Effector memory CD8-positive, alpha-beta T cell (primary cell): ENCODE measurements around the gene INPP4B.

ENCODE experiments used
- ATAC-seq: fragments of 150-1000 bp; cut with Tn5 transposase; replicated peaks from 2 replicates; pipeline ENCODE4 v1.10.0; 2021; ENCODE audit warnings: mild to moderate bottlenecking, moderate library complexity
- DNase-seq, 3 experiments: peaks; one replicate each; pipeline ENCODE4 v3.0.0; 2021
- H3K27ac Mint-ChIP-seq, 2 donors: one replicate each; pipeline ENCODE4 v1.8.0; 2022; ENCODE audit warnings: mild to moderate bottlenecking in 2 of 2, mixed read lengths in 2 of 2, moderate library complexity in 2 of 2
- H3K27me3 Mint-ChIP-seq, 2 donors: one replicate each; pipeline ENCODE4 v1.8.0; 2022; ENCODE audit warnings: mixed read lengths in 2 of 2
- H3K36me3 Mint-ChIP-seq: one replicate; pipeline ENCODE4 v1.8.0; 2022; ENCODE audit warnings: mild to moderate bottlenecking, moderate library complexity, mixed read lengths; ENCODE audit not compliant: insufficient read depth
- H3K4me1 Mint-ChIP-seq, 2 donors: one replicate each; pipeline ENCODE4 v1.8.0; 2022; ENCODE audit warnings: low read depth in 2 of 2, mixed read lengths in 2 of 2
- H3K4me3 Mint-ChIP-seq, 2 donors: one replicate each; pipeline ENCODE4 v1.8.0; 2022; ENCODE audit warnings: mild to moderate bottlenecking in 2 of 2, mixed read lengths in 2 of 2, moderate library complexity in 2 of 2
- H3K9me3 Mint-ChIP-seq, 2 donors: one replicate each; pipeline ENCODE4 v1.8.0; 2022; ENCODE audit warnings: mixed read lengths in 2 of 2

Gene INPP4B

DNA sequence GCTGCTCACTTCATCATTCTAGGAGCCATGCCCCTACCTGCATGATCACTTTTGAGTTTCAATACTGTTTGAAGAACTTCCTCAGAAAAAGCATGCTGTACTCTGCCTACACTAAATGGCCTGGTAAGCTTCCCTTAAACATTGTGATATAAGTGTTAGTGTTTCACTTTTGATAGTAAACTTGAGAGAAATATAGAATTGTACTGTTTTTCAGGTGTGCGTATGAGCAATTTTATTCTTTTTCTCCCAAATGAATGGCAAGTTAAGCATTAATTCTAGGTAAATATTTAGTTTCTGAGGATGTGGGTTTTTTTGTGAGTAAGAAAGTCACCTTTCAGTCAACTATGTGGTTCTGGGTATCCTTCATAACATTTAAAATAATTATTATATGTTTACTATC is 725.2 kb downstream of the INPP4B start:
- Mint-ChIP-seq H3K27me3 (no peaks in the 10 kb centered on the region), H3K4me1 (peaks cover 2 to 19% of the 10 kb centered on the region in 2 donors), H3K27ac (peak overlapping the region in 1 of 2 donors; percentile 9), H3K4me3 (no peak overlapping the region), H3K9me3 (no peaks in the 10 kb centered on the region), H3K36me3 (peaks cover 31% of the 10 kb centered on the region)
- no peak for DNase-seq
- ATAC-seq: no peak

DNA sequence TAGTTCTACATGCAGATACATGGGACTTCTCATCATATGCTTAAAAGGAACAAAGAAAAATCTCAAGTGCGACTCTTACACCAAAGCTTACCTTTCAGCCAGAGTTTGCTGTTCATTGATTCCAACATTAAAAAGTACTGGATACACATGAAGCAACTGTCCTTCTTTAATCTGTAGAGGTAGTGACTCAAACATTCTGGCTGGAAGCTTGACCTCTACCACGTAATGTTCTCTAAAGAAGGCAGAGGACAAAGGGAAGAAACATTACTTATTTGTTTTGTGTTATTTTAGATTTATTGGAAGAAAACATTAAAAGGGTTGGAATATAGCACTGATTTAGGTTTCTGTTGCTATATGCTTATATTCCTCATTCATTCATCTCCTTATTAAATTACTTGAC is 733.6 kb downstream of the INPP4B start:
- Mint-ChIP-seq H3K4me1 (peaks cover 2 to 14% of the 10 kb centered on the region in 2 donors), H3K4me3 (no peak overlapping the region), H3K36me3 (peaks cover 38% of the 10 kb centered on the region), H3K27ac (no peak overlapping the region), H3K9me3 (no peaks in the 10 kb centered on the region), H3K27me3 (no peaks in the 10 kb centered on the region)
- no peak for DNase-seq
- no peak for ATAC-seq

GRCh38 chr4:142110136-142110535 is 736.0 kb downstream of the INPP4B start:
- Mint-ChIP-seq H3K36me3 (peaks cover 40% of the 10 kb centered on the region), H3K27ac (no peak overlapping the region), H3K27me3 (no peaks in the 10 kb centered on the region), H3K4me1 (no peaks in the 10 kb centered on the region), H3K9me3 (no peaks in the 10 kb centered on the region), H3K4me3 (no peak overlapping the region)
- DNase-seq (no peak), ATAC-seq (no peak)

DNA sequence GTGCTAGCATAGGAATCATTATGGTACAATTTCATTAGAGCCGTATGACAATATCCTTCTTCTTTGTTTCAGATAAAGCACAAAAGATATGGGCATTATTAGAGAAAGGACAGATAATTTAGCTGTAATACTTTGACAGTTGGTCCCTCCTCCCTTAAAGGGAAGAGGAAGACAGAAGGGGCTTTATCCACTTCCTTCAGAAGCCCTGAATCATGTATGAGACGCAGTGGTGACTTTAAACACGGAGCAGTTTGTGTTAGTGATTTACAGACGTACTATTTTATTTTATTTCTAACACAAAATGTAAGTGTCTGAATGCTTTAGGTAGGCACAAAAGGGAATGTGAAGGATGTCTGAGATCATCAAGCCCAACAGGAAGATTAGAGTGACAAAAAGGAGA is 742.1 kb downstream of the INPP4B start:
- H3K27me3 Mint-ChIP-seq: no peaks in the 10 kb centered on the region
- no peak overlapping the region for H3K4me3 Mint-ChIP-seq
- peaks cover 23% of the 10 kb centered on the region for H3K36me3 Mint-ChIP-seq
- DNase-seq: no peak
- H3K27ac Mint-ChIP-seq: no peak overlapping the region
- peaks cover 0 to 1% of the 10 kb centered on the region in 2 donors for H3K4me1 Mint-ChIP-seq
- ATAC-seq: no peak
- H3K9me3 Mint-ChIP-seq: no peaks in the 10 kb centered on the region

DNA sequence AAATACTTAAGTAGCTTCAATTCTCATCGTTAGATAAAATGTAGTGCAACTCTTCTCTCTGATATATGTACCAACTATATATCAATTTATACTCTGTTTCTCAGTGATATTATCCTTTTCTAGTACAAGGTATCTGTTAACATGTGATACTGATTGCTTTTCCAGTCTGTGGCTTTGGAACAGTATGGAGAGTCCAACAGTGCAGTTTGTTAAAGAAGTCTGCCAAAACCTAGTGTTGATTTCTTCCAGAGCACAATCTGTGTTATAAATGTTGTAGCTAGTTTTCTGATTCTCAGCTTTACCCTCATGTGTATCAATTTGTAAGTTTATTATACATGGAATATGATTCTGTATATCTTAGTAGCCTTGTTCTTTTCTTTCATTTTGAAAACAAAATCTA is 744.7 kb downstream of the INPP4B start:
- H3K4me1 Mint-ChIP-seq: peaks cover 0 to 1% of the 10 kb centered on the region in 2 donors
- no peak for ATAC-seq
- peaks cover 12% of the 10 kb centered on the region for H3K36me3 Mint-ChIP-seq
- H3K27ac Mint-ChIP-seq: no peak overlapping the region
- H3K27me3 Mint-ChIP-seq: no peaks in the 10 kb centered on the region
- no peak for DNase-seq
- H3K9me3 Mint-ChIP-seq: no peaks in the 10 kb centered on the region
- H3K4me3 Mint-ChIP-seq: no peak overlapping the region

DNA sequence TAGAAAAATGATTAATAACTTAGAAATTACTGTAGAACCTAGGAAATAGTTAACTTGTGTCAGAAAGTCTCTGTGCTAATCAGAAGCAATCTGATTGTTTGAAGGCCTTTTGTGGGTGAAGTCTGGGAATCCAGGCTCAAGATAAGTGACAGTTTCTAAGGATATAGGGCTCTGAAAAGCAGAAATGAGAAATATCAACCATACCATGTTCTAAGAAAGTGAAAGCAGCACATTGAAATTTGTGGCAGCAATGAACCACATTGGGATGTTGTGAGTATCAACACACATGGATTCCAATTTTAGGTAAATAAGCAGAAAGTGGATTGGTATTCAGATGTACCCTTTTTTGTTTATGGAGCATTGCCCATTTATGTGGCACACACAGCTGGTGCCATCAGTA is 745.2 kb downstream of the INPP4B start:
- Mint-ChIP-seq H3K4me1 (peaks cover 0 to 1% of the 10 kb centered on the region in 2 donors), H3K27ac (peak overlapping the region in 1 of 2 donors; percentile 11), H3K27me3 (no peaks in the 10 kb centered on the region), H3K9me3 (no peaks in the 10 kb centered on the region), H3K36me3 (peaks cover 8% of the 10 kb centered on the region), H3K4me3 (no peak overlapping the region)
- ATAC-seq: no peak
- DNase-seq: no peak

- H3K27ac Mint-ChIP-seq: no peak overlapping the region
- no peak overlapping the region for H3K4me3 Mint-ChIP-seq
- ATAC-seq (no peak), DNase-seq (no peak)
- no peaks in the 10 kb centered on the region for H3K27me3 Mint-ChIP-seq
- H3K36me3 Mint-ChIP-seq: peaks cover 13% of the 10 kb centered on the region
- no peaks in the 10 kb centered on the region for H3K9me3 Mint-ChIP-seq
- H3K4me1 Mint-ChIP-seq: peaks cover 1 to 4% of the 10 kb centered on the region in 2 donors
Measured at GRCh38 chr4:142098900-142099545, 747.1 kb downstream of the INPP4B start.

- ATAC-seq (no peak), DNase-seq (no peak)
- no peak overlapping the region for H3K27ac Mint-ChIP-seq
- peaks cover 13% of the 10 kb centered on the region for H3K36me3 Mint-ChIP-seq
- no peak overlapping the region for H3K4me3 Mint-ChIP-seq
- peaks cover 1 to 4% of the 10 kb centered on the region in 2 donors for H3K4me1 Mint-ChIP-seq
- H3K9me3 Mint-ChIP-seq: no peaks in the 10 kb centered on the region
- no peaks in the 10 kb centered on the region for H3K27me3 Mint-ChIP-seq
Measured at GRCh38 chr4:142098380-142098779, 747.7 kb downstream of the INPP4B start.

DNA sequence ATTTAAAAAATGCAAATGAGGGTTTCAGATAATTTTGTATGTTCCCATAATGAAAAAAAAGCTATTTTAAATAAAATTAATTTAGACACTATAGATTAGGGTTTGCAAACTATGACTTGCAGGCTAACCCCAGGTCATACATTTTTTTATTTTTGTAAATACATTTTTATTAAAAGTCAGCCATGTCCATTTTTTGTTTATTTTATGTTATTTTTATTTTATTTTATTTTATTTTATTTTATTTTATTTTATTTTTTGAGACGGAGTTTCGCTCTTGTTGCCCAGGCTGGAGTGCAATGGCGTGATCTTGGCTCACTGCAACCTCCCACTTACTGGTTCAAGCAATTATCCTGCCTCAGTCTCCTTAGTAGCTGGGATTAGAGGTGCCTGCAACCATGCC is 749.1 kb downstream of the INPP4B start:
- Mint-ChIP-seq H3K36me3 (peaks cover 14% of the 10 kb centered on the region), H3K27me3 (no peaks in the 10 kb centered on the region), H3K27ac (no peak overlapping the region), H3K4me3 (no peak overlapping the region), H3K4me1 (peaks cover 1 to 4% of the 10 kb centered on the region in 2 donors), H3K9me3 (no peaks in the 10 kb centered on the region)
- no peak for ATAC-seq
- no peak for DNase-seq

GRCh38 chr4:142095886-142096605 is 750.1 kb downstream of the INPP4B start:
- Mint-ChIP-seq H3K4me1 (peaks cover 4% of the 10 kb centered on the region in 2 donors), H3K27me3 (no peaks in the 10 kb centered on the region), H3K4me3 (no peak overlapping the region), H3K27ac (no peak overlapping the region), H3K9me3 (no peaks in the 10 kb centered on the region), H3K36me3 (peaks cover 14% of the 10 kb centered on the region)
- ATAC-seq: no peak
- no peak for DNase-seq

DNA sequence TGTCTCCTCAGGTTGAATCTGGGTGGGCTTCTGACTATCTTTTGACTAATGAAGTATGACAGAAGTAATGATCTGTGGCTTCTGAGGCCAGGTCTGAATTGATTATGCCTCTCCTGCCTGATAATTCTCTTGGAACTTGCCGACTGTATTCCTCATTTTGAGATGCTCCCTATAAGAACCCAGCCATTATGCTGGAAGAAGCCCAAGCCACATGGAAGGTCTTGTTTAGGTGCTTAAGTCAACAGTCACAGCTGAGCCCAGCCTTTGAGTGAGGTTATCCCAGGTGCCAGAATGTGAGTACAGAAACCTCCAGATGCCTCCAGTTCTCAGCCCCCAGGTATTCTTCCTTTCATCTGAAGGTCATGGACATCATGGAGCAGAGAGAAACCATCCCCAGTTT is 753.2 kb downstream of the INPP4B start:
- Mint-ChIP-seq H3K36me3 (peaks cover 12% of the 10 kb centered on the region), H3K4me1 (peaks cover 3 to 5% of the 10 kb centered on the region in 2 donors), H3K9me3 (no peaks in the 10 kb centered on the region), H3K27ac (no peak overlapping the region), H3K4me3 (no peak overlapping the region), H3K27me3 (no peaks in the 10 kb centered on the region)
- DNase-seq: no peak
- no peak for ATAC-seq

DNA sequence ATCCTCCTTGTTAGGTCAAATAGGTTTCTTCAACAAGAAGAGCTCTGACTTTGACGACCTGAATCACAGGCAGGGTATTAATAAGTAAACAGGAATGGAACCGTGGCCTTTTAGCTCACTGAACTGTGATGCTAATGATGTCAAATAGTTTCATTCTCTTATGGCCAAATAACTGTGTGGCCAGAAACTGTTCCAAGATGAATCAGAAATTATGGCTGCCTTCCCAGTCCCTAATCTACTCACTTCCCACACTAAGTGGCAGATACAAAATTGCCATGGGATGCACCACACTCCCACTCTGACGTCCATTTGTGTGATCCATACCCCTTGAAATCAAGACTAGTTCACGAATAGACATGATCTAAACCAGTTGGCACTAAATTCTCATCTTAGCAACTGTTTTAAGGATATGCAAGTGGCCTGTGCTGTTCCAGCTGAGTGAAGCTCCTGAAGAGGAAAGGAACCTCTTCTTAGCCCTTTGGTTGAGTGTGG is 754.4 kb downstream of the INPP4B start:
- no peak for DNase-seq
- H3K36me3 Mint-ChIP-seq: peaks cover 12% of the 10 kb centered on the region
- H3K9me3 Mint-ChIP-seq: no peaks in the 10 kb centered on the region
- ATAC-seq: no peak
- no peaks in the 10 kb centered on the region for H3K27me3 Mint-ChIP-seq
- H3K4me3 Mint-ChIP-seq: no peak overlapping the region
- H3K4me1 Mint-ChIP-seq: peaks cover 3 to 11% of the 10 kb centered on the region in 2 donors
- H3K27ac Mint-ChIP-seq: no peak overlapping the region

- DNase-seq (no peak), ATAC-seq (no peak)
- Mint-ChIP-seq H3K4me3 (no peak overlapping the region), H3K27ac (no peak overlapping the region), H3K27me3 (no peaks in the 10 kb centered on the region), H3K4me1 (peaks cover 3 to 11% of the 10 kb centered on the region in 2 donors), H3K36me3 (peaks cover 12% of the 10 kb centered on the region), H3K9me3 (no peaks in the 10 kb centered on the region)
Measured at GRCh38 chr4:142091085-142091513, 755.0 kb downstream of the INPP4B start.

GRCh38 chr4:142088906-142089305 is 757.2 kb downstream of the INPP4B start:
- no peaks in the 10 kb centered on the region for H3K9me3 Mint-ChIP-seq
- H3K27ac Mint-ChIP-seq: no peak overlapping the region
- no peaks in the 10 kb centered on the region for H3K27me3 Mint-ChIP-seq
- H3K36me3 Mint-ChIP-seq: peaks cover 12% of the 10 kb centered on the region
- H3K4me1 Mint-ChIP-seq: peaks cover 3 to 7% of the 10 kb centered on the region in 2 donors
- no peak for DNase-seq
- no peak for ATAC-seq
- no peak overlapping the region for H3K4me3 Mint-ChIP-seq
